Thyroid gland (tissue), 4 donors: ENCODE data around the gene CFAP53.

Experiments used
- POLR2A ChIP-seq, 2 donors: fragments of 450-650 bp; IDR thresholded peaks; one replicate each; pipeline ENCODE4 v1.6.1; 2017; ENCODE audit warnings: antibody characterized with exemption in 2 of 2, mild to moderate bottlenecking in 2 of 2, moderate library complexity in 1 of 2
- TF ChIP-seq, protein P1 (sequence below), 6 experiments: fragments of 200-600 bp in 3 of 6; fragments of 450-650 bp in 3 of 6; sonication (generic) in 3 of 6; IDR thresholded peaks; one replicate each; pipeline ENCODE4 v1.5.1; 2016 to 2019; ENCODE audit warnings: antibody characterized with exemption in 6 of 6, mild to moderate bottlenecking in 2 of 6, inconsistent platforms in 1 of 6, moderate library complexity in 1 of 6

DNA sequence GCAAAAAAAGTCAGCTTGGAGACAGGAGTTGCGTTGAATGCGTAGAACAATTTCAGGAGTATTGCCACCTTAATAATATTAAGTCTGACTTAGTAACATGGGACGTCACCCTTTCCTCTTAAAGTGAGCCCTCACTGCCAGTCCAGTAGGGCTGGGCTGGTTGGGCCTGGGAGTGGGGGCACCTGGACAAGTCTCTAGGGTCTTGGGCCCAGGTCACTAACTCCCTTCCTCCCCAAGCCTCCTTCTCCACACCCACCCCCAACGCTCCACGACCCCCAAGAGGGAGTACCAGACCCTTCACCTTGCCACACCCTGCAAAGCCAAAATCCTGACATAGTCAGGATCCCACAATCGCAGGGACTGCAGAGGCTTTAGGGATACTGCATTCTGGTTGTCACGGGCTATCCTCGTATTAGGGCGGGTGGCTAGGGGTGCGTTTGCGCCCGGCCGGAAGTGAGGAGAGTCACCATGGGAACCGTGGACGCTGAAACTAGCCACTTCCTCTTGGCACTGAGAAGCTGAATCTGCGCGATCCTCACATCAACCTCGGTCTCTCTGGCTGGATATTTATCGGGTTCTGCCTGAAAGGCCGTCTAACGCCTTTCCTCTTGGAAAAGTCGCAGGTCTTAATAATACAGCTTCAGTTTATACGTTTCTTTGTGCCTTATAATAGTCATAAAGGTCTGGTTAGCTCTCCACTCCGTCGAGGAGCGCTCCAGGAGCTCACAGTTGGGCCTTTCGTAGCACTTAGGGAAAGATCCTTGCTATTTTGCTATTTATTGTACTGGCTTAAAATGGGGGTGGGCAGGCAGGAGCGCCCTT is 31.5 kb upstream of the CFAP53 start:
- TF ChIP-seq, protein P1, sequence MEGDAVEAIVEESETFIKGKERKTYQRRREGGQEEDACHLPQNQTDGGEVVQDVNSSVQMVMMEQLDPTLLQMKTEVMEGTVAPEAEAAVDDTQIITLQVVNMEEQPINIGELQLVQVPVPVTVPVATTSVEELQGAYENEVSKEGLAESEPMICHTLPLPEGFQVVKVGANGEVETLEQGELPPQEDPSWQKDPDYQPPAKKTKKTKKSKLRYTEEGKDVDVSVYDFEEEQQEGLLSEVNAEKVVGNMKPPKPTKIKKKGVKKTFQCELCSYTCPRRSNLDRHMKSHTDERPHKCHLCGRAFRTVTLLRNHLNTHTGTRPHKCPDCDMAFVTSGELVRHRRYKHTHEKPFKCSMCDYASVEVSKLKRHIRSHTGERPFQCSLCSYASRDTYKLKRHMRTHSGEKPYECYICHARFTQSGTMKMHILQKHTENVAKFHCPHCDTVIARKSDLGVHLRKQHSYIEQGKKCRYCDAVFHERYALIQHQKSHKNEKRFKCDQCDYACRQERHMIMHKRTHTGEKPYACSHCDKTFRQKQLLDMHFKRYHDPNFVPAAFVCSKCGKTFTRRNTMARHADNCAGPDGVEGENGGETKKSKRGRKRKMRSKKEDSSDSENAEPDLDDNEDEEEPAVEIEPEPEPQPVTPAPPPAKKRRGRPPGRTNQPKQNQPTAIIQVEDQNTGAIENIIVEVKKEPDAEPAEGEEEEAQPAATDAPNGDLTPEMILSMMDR (IDR thresholded peaks at IDR 0.05), result no peak
- TF ChIP-seq POLR2A (IDR thresholded peaks at IDR 0.05), result no peak
